Measurements from ENCODE around the gene LALBA.
"Not testable (repeated sequence)": the region's sequence is repeated elsewhere in the genome, so short reads cannot be mapped to it uniquely, and the experiment has no call there.

Gene LALBA

DNA sequence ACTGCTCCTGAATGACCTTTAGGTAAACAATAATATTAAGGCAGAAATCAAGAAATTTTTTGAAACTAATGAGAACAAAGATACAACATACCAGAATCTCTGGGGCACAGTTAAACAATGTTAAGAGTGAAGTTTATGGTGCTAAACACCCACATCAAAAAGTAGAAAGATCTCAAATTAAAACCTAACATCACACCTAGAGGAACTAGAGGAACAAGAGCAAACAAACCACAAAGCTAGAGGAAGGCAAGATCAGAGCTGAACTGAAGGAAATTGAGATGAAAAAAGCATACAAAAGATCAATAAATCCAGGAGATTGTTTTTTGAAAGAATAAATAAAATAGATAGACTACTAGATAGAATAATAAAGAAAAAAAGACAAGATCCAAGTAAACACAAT lies 37.2 kb downstream of the LALBA start:
- no peak for DNase-seq (ENCODE audit: low read depth, low spot score)

DNA sequence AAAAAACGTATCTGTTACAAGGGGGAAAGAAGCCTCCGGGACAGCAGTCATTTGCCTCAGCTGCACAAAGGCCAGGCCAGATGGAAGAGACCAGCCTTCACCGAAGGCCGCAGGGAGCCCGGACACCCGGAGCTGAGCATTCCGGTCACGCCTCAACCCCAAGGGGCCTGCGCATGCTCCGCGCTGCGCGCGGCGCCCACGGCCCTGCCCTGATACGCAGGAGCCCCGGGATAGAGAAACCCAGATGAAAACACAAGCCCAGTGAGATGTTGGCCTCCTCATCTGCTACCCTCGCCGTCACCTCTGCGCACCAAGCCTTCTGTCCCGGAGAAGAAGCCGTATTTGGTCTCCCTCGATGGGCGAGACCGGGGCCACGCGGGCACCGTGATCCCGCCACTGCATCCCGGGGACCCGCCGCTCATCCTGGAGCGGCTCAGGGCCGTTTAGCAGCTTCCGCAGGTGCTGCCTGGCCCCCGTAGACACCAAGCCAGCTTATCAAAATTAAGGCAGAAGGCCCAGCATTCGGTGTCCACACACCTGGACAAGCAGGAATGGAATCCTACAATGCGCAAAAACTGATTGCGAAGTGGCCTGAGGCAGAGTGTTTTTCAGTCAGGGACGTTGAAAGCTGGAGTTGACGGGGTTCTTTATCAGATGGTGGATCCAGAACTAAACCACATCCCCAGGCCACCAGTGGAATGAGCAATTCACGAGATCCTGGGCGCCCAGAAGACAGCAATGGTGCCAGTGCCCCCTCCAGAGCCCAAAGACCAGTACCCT lies 41.8 kb downstream of the LALBA start:
- no peak for DNase-seq (ENCODE audit: low read depth, low spot score)

DNA sequence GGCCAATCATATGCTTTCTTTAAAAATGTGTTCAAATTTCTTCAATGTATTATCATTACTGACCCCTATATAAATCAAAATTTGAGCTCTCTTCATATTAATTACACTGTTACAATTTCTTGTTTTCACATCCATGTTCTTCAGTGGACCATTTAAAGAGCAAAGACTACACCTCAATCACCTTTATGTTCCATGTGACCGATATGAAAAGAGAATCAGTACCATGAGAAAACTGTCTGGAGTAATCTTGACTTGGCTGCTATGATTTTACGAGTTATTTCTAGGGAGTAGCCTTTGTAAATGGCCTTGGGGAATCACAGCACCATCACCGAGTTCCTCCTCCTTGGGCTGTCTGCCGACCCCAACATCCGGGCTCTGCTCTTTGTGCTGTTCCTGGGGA lies 44.5 kb downstream of the LALBA start, which contains the start of gene OR8S1:
TSS of gene OR8S1 (plus strand) at position 301 of the 400 bp plus-strand sequence. CDS start at position 301, 0 bp downstream.
- DNase-seq (ENCODE audit: low read depth, low spot score): no peak

DNA sequence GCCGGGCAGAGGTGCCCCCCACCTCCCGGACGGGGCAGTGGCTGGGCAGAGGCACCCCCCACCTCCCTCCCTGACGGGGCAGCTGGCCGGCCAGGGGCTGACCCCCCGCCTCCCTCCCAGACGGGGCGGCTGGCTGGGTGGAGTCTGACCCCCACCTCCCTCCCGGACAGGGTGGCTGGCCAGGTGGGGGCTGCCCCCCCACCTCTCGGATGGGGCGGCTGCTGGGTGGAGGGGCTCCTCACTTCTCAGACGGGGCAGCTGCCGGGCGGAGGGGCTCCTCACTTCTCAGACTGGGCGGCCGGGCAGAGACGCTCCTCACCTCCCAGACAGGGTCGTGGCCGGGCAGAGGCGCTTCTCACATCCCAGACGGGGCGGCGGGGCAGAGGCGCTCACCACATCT lies 49.5 kb downstream of the LALBA start:
- DNase-seq (ENCODE audit: low read depth, low spot score): not testable (repeated sequence)

All from smooth muscle cell of the brain vasculature (primary cell).